Measurements from ENCODE around the gene GNAS. TPM values are rescaled to one million over a fixed set of nuclear protein-coding genes. Genes with fewer than 3 reads are reported as not detected.
A peak's percentile ranks its signal among the peaks of the same experiment; 100 is the strongest.

Gene GNAS
- total and polyA plus RNA-seq, 9 of the 15 experiments (the other 6 are each of a cell fraction or from before 2014, with no cell fraction given): 128 to 648 (median 266) TPM

DNA sequence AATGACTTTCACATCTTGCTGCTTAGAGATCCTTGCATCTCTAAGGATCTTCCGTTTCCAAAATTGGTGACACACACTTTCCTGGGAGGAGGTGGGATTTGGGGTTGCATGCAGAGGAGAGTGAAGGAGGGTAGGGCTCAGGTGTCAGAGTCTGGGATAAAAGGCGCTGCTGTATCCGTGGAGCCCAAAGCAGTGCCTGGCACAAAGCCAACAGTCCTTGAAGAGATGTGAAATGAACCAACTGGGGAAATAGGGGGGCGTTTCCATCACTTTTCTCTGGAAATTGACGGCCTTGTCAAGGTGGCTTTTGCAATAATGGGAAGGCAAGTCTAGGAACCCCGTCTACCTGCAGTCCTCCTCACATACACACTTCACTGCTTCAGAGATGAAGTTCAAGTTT lies 69.0 kb downstream of the GNAS start:
- no peak for FAIRE-seq
- intact Hi-C loops (cut with micrococcal nuclease): no loop called here
- POLR2A ChIA-PET: interaction anchor here (1.0 kb wide), 1 partner anchor 21 kb away, joined by 3 read pairs; no protein-coding TSS in a partner anchor
- Histone ChIP-seq H3K9me3 (replicated peaks; ENCODE audit: control insufficient read depth, insufficient read depth, low read depth, low read length) (no peaks in the 10 kb centered on the region), H3K4me2 (ENCODE audit: insufficient read depth, low read length) (no peak overlapping the region), H4K20me1 (replicated peaks; ENCODE audit: control insufficient read depth, insufficient read depth, low read length) (no peaks in the 10 kb centered on the region), H3K79me2 (ENCODE audit: control insufficient read depth, insufficient read depth, low read length) (no peaks in the 10 kb centered on the region), H3K27ac (ENCODE audit: extremely low read depth, low read depth, low read length) (no peak overlapping the region), H3K27me3 (ENCODE audit: control insufficient read depth in 2 of 2, insufficient read depth in 2 of 2, low read length in 2 of 2) (peaks cover 5 to 10% of the 10 kb centered on the region in 2 experiments; a peak in 4 of 5 replicates), H3K9me1 (ENCODE audit: control insufficient read depth, insufficient read depth, low read length) (no peaks in the 10 kb centered on the region), H3K9ac (ENCODE audit: insufficient read depth in 1 of 2, low read depth in 2 of 2, low read length in 2 of 2) (no peak overlapping the region), H2AFZ (ENCODE audit: low read depth, low read length) (no peak overlapping the region), H3K36me3 (ENCODE audit: control insufficient read depth, insufficient read depth, low read length) (no peaks in the 10 kb centered on the region), H3K4me3 (no peak overlapping the region), H3K4me1 (replicated peaks in 1 of 2; ENCODE audit: control insufficient read depth in 2 of 2, insufficient read depth in 2 of 2, low read length in 2 of 2) (no peaks in the 10 kb centered on the region; a peak in 1 of 5 replicates)
- BruUV-seq (replicated peaks): no TSS peak
- peak; percentile 54; the same call in 1 of the 2 replicates for TF ChIP-seq NFIX (CRISPR knock-in tag; IDR thresholded peaks at IDR 0.05; ENCODE audit: low read depth)
- no peak for TF ChIP-seq JUN (IDR thresholded peaks at IDR 0.05; ENCODE audit: borderline replicate concordance, low read depth, low read length)
- no peak for TF ChIP-seq JUN (CRISPR knock-in tag; IDR thresholded peaks at IDR 0.05; ENCODE audit: borderline replicate concordance)
- peak; percentile 92 for TF ChIP-seq NFIC (IDR thresholded peaks at IDR 0.05)
- TF ChIP-seq, protein P1, sequence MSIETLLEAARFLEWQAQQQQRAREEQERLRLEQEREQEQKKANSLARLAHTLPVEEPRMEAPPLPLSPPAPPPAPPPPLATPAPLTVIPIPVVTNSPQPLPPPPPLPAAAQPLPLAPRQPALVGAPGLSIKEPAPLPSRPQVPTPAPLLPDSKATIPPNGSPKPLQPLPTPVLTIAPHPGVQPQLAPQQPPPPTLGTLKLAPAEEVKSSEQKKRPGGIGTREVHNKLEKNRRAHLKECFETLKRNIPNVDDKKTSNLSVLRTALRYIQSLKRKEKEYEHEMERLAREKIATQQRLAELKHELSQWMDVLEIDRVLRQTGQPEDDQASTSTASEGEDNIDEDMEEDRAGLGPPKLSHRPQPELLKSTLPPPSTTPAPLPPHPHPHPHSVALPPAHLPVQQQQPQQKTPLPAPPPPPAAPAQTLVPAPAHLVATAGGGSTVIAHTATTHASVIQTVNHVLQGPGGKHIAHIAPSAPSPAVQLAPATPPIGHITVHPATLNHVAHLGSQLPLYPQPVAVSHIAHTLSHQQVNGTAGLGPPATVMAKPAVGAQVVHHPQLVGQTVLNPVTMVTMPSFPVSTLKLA (conservative IDR thresholded peaks at IDR 0.05): no peak
- ATAC-seq: no peak
- peak in 1 of 4 experiments; percentile 25 for DNase-seq (ENCODE audit: extremely low read depth in 1 of 4, low spot score in 3 of 4)
- in situ Hi-C loops (cut with MboI): no loop called here
- CTCF ChIA-PET (ENCODE audit: low intra/inter-chr PET ratio): no interaction called here
- WGBS (ENCODE audit: insufficient coverage, low coverage, missing lambda C conversion rate): 3% methylated on average over 6 of the region's 6 CpGs
